ENCODE measurements around the gene VKORC1L1. TPM values are rescaled to one million over a fixed set of nuclear protein-coding genes. Genes with fewer than 3 reads are reported as not detected.
"Not testable (repeated sequence)": the region's sequence is repeated elsewhere in the genome, so short reads cannot be mapped to it uniquely, and the experiment has no call there.

Gene VKORC1L1
- total RNA-seq (10 to 100 TPM in 3 of 6 donors, 1 to 10 TPM in 3; 6.0 to 12.0 (median 9.6) TPM), polyA plus RNA-seq (1 to 10 TPM; 3.4 to 7.3 TPM)

GRCh38 chr7:65872776-65873581 lies at the start of gene VKORC1L1:
VKORC1L1 (plus strand) TSS chr7:65873074; CDS start chr7:65873372, 298 bp downstream.
- Histone ChIP-seq H3K27ac (peak within 1 kb of the TSS in 3 of 4 donors; percentile 61 to 76 (median 64)), H3K27me3 (no peaks in the 10 kb centered on the region), H3K4me1 (peaks cover 0 to 5% (median 0%) of the 10 kb centered on the region in 3 donors), H3K9me3 (no peaks in the 10 kb centered on the region), H3K36me3 (no peaks in the 10 kb centered on the region), H3K4me3 (peak within 1 kb of the TSS; percentile 70 to 75 (median 71))
- FAIRE-seq (no peak), ATAC-seq (peak; percentile 95 to 99 (median 97)), DNase-seq (peak; percentile 96 to 98 (median 98))
- 0% methylated on average over 24 to 94 of the region's 94 CpGs for WGBS, 2 donors
- no peak for TF ChIP-seq CTCF (IDR thresholded peaks at IDR 0.05)
- intact Hi-C loops (cut with DNase I), result no loop called here

- ATAC-seq (no peak), FAIRE-seq (no peak), DNase-seq (no peak)
- no peaks in the 10 kb centered on the region for H3K36me3 ChIP-seq
- intact Hi-C loops (cut with DNase I), result no loop called here
- H3K4me1 ChIP-seq, result no peaks in the 10 kb centered on the region
- no peak for TF ChIP-seq CTCF (IDR thresholded peaks at IDR 0.05)
- H3K27ac ChIP-seq, result no peak overlapping the region
- H3K27me3 ChIP-seq, result no peaks in the 10 kb centered on the region
- H3K4me3 ChIP-seq, result no peak overlapping the region
- no peaks in the 10 kb centered on the region for H3K9me3 ChIP-seq
- 93 to 97% methylated on average over 6 of the region's 6 CpGs for whole genome bisulfite sequencing, 2 donors
Observed at GRCh38 chr7:65827366-65827765, 45.5 kb upstream of the VKORC1L1 start.

- TF ChIP-seq CTCF (IDR thresholded peaks at IDR 0.05), result no peak
Observed at GRCh38 chr7:65832281-65832680, 40.6 kb upstream of the VKORC1L1 start.

GRCh38 chr7:65836684-65837083 lies 36.2 kb upstream of the VKORC1L1 start:
- H3K9me3 ChIP-seq; ATAC-seq; DNase-seq; H3K27me3 ChIP-seq; FAIRE-seq; intact Hi-C loops (cut with DNase I); H3K4me3 ChIP-seq; H3K27ac ChIP-seq; H3K36me3 ChIP-seq; H3K4me1 ChIP-seq: not testable (repeated sequence)
- 91 to 92% methylated on average over 3 of the region's 3 CpGs for WGBS, 2 donors

More at GRCh38 chr7:65832281-65832680, 40.6 kb upstream of the VKORC1L1 start:
- Histone ChIP-seq H3K27me3 (no peaks in the 10 kb centered on the region), H3K36me3 (no peaks in the 10 kb centered on the region), H3K27ac (no peak overlapping the region), H3K4me3 (no peak overlapping the region), H3K9me3 (no peaks in the 10 kb centered on the region), H3K4me1 (no peaks in the 10 kb centered on the region)
- no peak for FAIRE-seq
- intact Hi-C loops (cut with DNase I), result no loop called here
- 94% methylated on average over 2 of the region's 2 CpGs for WGBS, 2 donors
- ATAC-seq, result no peak
- no peak for DNase-seq

- H3K36me3 ChIP-seq; DNase-seq; H3K27me3 ChIP-seq; H3K27ac ChIP-seq; intact Hi-C loops (cut with DNase I); ATAC-seq; H3K9me3 ChIP-seq; H3K4me1 ChIP-seq; FAIRE-seq; H3K4me3 ChIP-seq: not testable (repeated sequence)
- WGBS, 2 donors, result 91 to 92% methylated on average over 5 of the region's 5 CpGs
Observed at GRCh38 chr7:65837541-65837956, 35.3 kb upstream of the VKORC1L1 start.

- Histone ChIP-seq H3K27ac (no peak overlapping the region), H3K4me3 (no peak overlapping the region), H3K36me3 (no peaks in the 10 kb centered on the region), H3K4me1 (no peaks in the 10 kb centered on the region), H3K27me3 (no peaks in the 10 kb centered on the region), H3K9me3 (no peaks in the 10 kb centered on the region)
- 85 to 91% methylated on average over 6 of the region's 6 CpGs for WGBS, 2 donors
- no peak for ATAC-seq
- no peak for TF ChIP-seq CTCF (IDR thresholded peaks at IDR 0.05)
- no peak for FAIRE-seq
- intact Hi-C loops (cut with DNase I), result no loop called here
- DNase-seq, result no peak
Observed at GRCh38 chr7:65839846-65840245, 33.0 kb upstream of the VKORC1L1 start.
